Neural cell (in vitro differentiated cells): ENCODE measurements around the gene SLC29A1.
A peak's percentile ranks its signal among the peaks of the same experiment; 100 is the strongest.

Source experiments
- CTCF ChIP-seq: fragments of 450-650 bp; IDR thresholded peaks from 2 replicates; pipeline ENCODE4 v1.5.1; 2014; ENCODE audit warnings: antibody characterized with exemption, mild to moderate bottlenecking, moderate library complexity; ENCODE audit not compliant: poor library complexity, severe bottlenecking
- MXI1 ChIP-seq: fragments of 450-650 bp; conservative IDR thresholded peaks from 2 replicates; pipeline ENCODE4 v1.6.1; 2014; ENCODE audit warnings: antibody characterized with exemption, mild to moderate bottlenecking; ENCODE audit not compliant: poor library complexity, severe bottlenecking
- TAF1 ChIP-seq: IDR thresholded peaks from 2 replicates; pipeline ENCODE4 v1.6.1; 2012; ENCODE audit warnings: low read depth

GRCh38 chr6:44268095-44268628, 44.8 kb downstream of the SLC29A1 start:
- TF ChIP-seq CTCF (peak; percentile 97), MXI1 (peak; percentile 16), TAF1 (no peak)
